HG02840 (cell line): ENCODE data around the gene UNC5C.
"Not testable (repeated sequence)": the region's sequence is repeated elsewhere in the genome, so short reads cannot be mapped to it uniquely, and the experiment has no call there.

Source experiments
- ATAC-seq: cut with Tn5 transposase; IDR thresholded peaks from one replicate; pipeline ENCODE4 v1.9.1; 2021; ENCODE audit warnings: mild to moderate bottlenecking, moderate library complexity, moderate number of reproducible peaks; ENCODE audit not compliant: unreplicated experiment, low FRiP score

UNC5C gene

GRCh38 chr4:95155759-95156451 is 392.9 kb downstream of the UNC5C start:
- ATAC-seq = no peak

- ATAC-seq = no peak
Measured at GRCh38 chr4:95153182-95153581, 395.6 kb downstream of the UNC5C start.

- no peak for ATAC-seq
Measured at GRCh38 chr4:95151255-95151654, 397.5 kb downstream of the UNC5C start.

GRCh38 chr4:95142932-95143331 is 405.8 kb downstream of the UNC5C start:
- no peak for ATAC-seq

GRCh38 chr4:95141361-95141760 is 407.4 kb downstream of the UNC5C start:
- ATAC-seq = no peak

GRCh38 chr4:95139424-95139823 is 409.3 kb downstream of the UNC5C start:
- not testable (repeated sequence) for ATAC-seq

- ATAC-seq = not testable (repeated sequence)
Measured at GRCh38 chr4:95134016-95134415, 414.8 kb downstream of the UNC5C start.

- no peak for ATAC-seq
Measured at GRCh38 chr4:95129821-95130311, 418.9 kb downstream of the UNC5C start.

- no peak for ATAC-seq
Measured at GRCh38 chr4:95129031-95129430, 419.7 kb downstream of the UNC5C start.

- ATAC-seq = no peak
Measured at GRCh38 chr4:95124906-95125504, 423.8 kb downstream of the UNC5C start.

GRCh38 chr4:95122001-95122400 is 426.8 kb downstream of the UNC5C start:
- no peak for ATAC-seq

GRCh38 chr4:95120456-95120855 is 428.3 kb downstream of the UNC5C start:
- no peak for ATAC-seq

- no peak for ATAC-seq
Measured at GRCh38 chr4:95118497-95118896, 430.3 kb downstream of the UNC5C start.

- no peak for ATAC-seq
Measured at GRCh38 chr4:95114521-95114920, 434.3 kb downstream of the UNC5C start.
